Activated naive CD8-positive, alpha-beta T cell treated with anti-CD3 and anti-CD28 coated beads, Interleukin-2, amount 50 U/mL, for 24 hours (primary cell): ENCODE data around the gene AFTPH.

ENCODE experiments used
- ATAC-seq: fragments of 150-1000 bp; cut with Tn5 transposase; one replicate; pipeline ENCODE4 v1.10.0; 2021
- DNase-seq: peaks from one replicate; pipeline ENCODE4 v3.0.0; 2021
- H3K27ac Mint-ChIP-seq: one replicate; pipeline ENCODE4 v1.8.0; 2021; ENCODE audit warnings: mild to moderate bottlenecking, mixed read lengths
- H3K27me3 Mint-ChIP-seq: one replicate; pipeline ENCODE4 v1.8.0; 2021; ENCODE audit warnings: mixed read lengths
- H3K36me3 Mint-ChIP-seq: one replicate; pipeline ENCODE4 v1.8.0; 2021; ENCODE audit warnings: low read depth, mixed read lengths
- H3K4me1 Mint-ChIP-seq: one replicate; pipeline ENCODE4 v1.8.0; 2021; ENCODE audit warnings: mixed read lengths
- H3K4me3 Mint-ChIP-seq: one replicate; pipeline ENCODE4 v1.8.0; 2021; ENCODE audit warnings: mild to moderate bottlenecking, moderate library complexity, mixed read lengths
- H3K9me3 Mint-ChIP-seq: one replicate; pipeline ENCODE4 v1.8.0; 2021; ENCODE audit warnings: mixed read lengths

AFTPH gene

GRCh38 chr2:64641599-64641998, 117.5 kb downstream of the AFTPH start:
- Mint-ChIP-seq H3K27me3 (no peaks in the 10 kb centered on the region), H3K36me3 (peaks cover 2% of the 10 kb centered on the region), H3K4me1 (peaks cover 94% of the 10 kb centered on the region), H3K4me3 (no peak overlapping the region), H3K27ac (peak overlapping the region; percentile 33), H3K9me3 (no peaks in the 10 kb centered on the region)
- ATAC-seq (no peak), DNase-seq (no peak)
